GM12801 (cell line): ENCODE data around the gene ITPR1.

Source experiments
- TF ChIP-seq, protein P1 (sequence below): IDR thresholded peaks from one replicate; pipeline ENCODE4 v1.5.1; 2011; ENCODE audit warnings: control low read depth; ENCODE audit not compliant: insufficient read length; ENCODE audit errors: extremely low read depth

The ITPR1 gene

DNA sequence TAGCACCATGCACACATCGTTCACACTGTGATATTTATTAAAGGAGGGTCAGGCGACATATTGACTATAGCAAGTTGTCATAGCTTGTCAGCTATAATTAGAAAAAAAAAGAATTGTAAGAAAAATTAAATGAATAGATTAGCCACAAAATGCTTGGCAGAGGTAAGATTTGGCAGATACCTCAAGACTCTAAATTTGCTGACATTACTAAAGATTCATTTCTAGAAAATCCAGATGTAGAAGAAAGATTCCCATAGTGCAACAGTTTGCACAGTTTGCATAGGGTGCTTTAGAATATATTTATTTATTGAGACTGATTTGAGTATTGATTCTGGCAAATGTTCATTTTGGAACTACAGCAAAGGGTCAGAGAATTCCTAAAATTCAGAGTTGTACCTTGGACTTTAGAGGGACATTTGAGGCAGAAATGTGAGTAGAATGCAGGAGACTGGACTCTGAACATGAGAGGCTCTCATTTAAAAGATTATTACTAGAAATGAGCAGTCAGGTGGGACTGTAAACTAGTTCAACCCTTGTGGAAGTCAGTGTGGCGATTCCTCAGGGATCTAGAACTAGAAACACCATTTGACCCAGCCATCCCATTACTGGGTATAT, 384.1 kb downstream of the ITPR1 start:
- TF ChIP-seq, protein P1, sequence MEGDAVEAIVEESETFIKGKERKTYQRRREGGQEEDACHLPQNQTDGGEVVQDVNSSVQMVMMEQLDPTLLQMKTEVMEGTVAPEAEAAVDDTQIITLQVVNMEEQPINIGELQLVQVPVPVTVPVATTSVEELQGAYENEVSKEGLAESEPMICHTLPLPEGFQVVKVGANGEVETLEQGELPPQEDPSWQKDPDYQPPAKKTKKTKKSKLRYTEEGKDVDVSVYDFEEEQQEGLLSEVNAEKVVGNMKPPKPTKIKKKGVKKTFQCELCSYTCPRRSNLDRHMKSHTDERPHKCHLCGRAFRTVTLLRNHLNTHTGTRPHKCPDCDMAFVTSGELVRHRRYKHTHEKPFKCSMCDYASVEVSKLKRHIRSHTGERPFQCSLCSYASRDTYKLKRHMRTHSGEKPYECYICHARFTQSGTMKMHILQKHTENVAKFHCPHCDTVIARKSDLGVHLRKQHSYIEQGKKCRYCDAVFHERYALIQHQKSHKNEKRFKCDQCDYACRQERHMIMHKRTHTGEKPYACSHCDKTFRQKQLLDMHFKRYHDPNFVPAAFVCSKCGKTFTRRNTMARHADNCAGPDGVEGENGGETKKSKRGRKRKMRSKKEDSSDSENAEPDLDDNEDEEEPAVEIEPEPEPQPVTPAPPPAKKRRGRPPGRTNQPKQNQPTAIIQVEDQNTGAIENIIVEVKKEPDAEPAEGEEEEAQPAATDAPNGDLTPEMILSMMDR = no peak

DNA sequence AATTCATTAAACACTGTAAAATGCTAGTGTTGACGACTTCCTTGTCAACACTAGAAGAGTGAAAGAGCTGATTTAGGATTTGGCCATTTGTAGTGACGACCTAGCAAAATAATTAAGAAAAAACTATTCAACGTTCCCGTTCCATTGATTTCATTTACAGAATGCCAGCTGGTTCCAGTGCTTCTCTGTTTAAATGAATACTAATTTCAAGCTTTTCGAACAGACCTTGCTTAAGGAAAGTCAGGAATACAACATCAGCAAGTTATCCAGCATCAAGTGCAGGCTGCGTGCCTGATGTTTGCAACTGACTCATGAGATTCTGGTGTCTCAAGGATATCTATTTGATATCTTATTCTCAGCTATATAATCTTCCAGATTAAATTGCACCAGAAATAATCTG, 387.7 kb downstream of the ITPR1 start:
- TF ChIP-seq, protein P1 = no peak

DNA sequence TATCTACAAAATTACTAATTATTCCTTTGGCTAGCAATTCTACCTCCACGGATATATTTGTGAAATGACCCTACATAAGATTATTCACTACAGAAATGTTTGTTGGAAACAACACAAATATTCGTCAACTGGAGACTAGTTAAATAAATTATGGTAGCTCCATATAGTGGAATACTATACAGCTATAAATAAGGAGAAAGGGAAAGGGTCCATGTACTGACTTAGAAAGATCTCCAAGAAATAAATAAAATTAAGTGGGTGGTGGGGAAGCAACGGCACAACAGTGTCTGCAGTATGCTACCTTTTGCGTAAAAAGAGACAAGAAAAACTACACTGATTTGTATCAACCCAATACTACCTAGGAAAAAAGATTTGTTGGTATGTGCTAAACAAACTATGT, 389.4 kb downstream of the ITPR1 start:
- TF ChIP-seq, protein P1 = no peak

DNA sequence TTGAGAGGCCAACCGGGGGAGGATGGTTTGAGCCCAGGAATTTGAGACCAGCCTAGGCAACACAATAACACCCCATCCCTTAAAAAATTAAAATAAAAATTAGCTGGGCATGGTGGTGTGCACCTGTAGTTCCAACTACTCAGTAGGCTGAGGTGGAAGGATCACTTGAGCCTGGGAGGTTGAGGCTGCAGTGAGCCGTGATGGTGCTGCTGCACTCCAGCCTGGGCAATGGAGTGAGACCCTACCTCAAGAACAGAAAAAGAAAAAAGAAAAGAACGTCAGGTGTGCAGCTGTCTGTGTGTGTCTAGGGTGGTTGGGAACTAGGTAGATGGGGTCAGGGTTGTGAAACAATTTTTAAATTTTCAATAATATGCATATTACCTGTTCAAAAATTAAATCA, 389.9 kb downstream of the ITPR1 start:
- TF ChIP-seq, protein P1 = no peak

DNA sequence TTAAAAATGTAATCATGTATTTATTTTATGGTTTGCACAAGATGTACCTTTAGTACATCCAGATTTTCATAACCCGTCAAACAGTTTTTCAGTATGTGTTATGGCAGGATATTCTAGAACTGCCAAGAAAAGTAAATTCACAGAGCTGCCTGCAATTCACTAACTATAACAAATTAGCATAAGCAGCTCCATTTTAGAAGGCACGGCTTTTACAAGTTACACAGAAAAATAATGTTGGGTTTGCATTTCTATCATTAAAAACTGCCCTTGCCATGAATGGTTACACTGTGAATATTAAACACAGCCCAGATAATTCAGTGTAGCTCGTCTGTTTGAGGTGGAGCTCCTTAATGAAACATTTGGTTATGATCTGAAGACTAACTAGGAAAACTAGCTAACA, 391.7 kb downstream of the ITPR1 start:
- TF ChIP-seq, protein P1 = no peak

DNA sequence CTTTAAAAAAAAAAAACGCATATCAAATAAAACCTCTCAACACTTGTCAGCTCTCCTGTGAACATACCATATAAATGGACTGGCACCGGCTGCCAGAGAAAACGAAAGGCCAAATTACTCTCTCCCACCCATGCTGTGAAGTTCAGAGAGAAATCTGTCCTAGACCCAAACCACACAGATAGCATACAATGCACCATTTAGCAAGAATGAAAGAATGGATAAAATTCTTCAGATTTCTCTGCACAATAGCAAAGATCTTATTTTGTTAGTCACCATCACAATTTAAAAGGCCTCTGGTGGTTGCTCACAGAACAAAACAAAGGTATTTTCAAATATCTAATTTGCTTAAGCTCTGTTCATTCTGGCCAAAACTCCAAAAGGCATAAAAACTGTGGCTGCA, 392.2 kb downstream of the ITPR1 start:
- TF ChIP-seq, protein P1 = no peak

DNA sequence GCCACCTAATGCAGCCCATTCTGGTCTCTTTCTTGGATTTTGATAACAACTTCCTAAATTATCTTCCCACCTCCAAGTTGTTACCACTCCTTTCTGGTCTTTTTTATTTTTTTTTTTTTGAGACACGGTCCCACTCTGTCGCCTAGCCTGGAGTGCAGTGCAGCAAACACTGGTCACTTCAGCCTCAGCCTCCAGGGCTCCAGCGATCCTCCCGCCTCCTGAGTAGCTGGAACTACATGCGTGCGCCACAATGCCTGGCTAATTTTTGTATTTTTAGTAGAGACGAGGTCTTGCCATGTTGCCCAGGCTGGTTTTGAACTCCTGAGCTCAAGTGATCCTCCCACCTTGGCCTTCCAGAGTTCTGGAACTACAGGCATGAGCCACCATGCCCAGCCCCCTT, 393.3 kb downstream of the ITPR1 start:
- TF ChIP-seq, protein P1 = no peak
